ENCODE results near the gene DENND1B. TPM values are rescaled to one million over a fixed set of nuclear protein-coding genes. Genes with fewer than 3 reads are reported as not detected.

The DENND1B gene
- total and polyA plus RNA-seq, 9 of the 15 experiments (the other 6 are each of a cell fraction or from before 2014, with no cell fraction given), result 2.1 to 12.1 (median 7.5) TPM

DNA sequence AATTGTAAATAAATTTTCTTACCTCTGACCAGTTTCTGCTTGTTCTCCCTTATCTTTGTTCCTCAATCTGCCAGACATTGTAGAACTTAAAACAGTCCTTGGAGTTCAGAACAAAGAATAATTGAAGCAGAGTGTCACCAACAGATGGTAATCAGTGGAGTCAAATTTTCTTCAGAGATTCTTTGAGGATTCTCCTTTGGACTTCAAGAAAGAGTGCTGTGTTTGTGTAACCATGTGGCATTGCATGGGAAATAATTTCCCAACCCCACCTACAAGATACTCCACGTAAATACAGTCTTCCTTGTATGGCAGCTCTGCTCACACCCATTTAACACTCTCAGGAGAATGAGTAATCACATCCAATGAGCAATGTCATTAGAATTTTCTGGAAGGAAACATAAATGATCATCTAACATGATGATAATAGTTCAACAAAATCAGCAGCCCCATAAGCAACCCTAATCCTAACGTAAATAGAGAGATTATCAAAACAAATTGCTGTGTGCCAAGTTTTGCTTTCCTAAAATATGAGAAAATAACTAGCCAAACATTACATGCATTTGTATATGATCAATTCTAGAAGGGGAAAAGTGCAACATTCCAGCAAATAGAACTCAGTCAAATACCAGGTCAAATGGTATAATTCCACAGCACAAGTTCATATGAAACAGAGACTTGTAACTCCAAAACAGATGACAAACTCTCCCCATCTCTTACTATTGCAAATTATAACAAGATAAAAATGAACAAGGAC is 6.9 kb upstream of the DENND1B start (continued):
- TF ChIP-seq, protein P1, sequence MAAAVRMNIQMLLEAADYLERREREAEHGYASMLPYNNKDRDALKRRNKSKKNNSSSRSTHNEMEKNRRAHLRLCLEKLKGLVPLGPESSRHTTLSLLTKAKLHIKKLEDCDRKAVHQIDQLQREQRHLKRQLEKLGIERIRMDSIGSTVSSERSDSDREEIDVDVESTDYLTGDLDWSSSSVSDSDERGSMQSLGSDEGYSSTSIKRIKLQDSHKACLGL (CRISPR knock-in tag; IDR thresholded peaks at IDR 0.05; ENCODE audit: borderline replicate concordance, poor library complexity, severe bottlenecking), result no peak
- TF ChIP-seq BRD9 (IDR thresholded peaks at IDR 0.05; ENCODE audit: low read depth, partially characterized antibody), result no peak
- no peak for TF ChIP-seq SMAD4 (CRISPR knock-in tag; conservative IDR thresholded peaks at IDR 0.05)
- TF ChIP-seq ZNF583 (CRISPR knock-in tag; IDR thresholded peaks at IDR 0.05), result no peak
- TF ChIP-seq TRIM24 (IDR thresholded peaks at IDR 0.05), result 0 out of 4 replicates have a peak, but pooled peaks of 1 of the 2 experiments have one; percentile 21
- TF ChIP-seq NR3C1 (CRISPR knock-in tag; IDR thresholded peaks at IDR 0.05), result no peak
- TF ChIP-seq, protein P2, sequence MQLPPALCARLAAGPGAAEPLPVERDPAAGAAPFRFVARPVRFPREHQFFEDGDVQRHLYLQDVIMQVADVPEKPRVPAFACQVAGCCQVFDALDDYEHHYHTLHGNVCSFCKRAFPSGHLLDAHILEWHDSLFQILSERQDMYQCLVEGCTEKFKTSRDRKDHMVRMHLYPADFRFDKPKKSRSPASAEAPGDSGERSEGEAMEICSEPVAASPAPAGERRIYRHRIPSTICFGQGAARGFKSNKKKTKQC (CRISPR knock-in tag; IDR thresholded peaks at IDR 0.05), result no peak
- TF ChIP-seq THRAP3 (IDR thresholded peaks at IDR 0.05; ENCODE audit: borderline replicate concordance), result no peak
- 0 out of 2 replicates have a peak, but pooled peaks have one; percentile 23 for TF ChIP-seq ZNF668 (CRISPR knock-in tag; IDR thresholded peaks at IDR 0.05)
- TF ChIP-seq ZNF57 (CRISPR knock-in tag; IDR thresholded peaks at IDR 0.05), result no peak
- TF ChIP-seq GTF2A2 (tag; IDR thresholded peaks at IDR 0.05), result no peak
- TF ChIP-seq, protein P3, sequence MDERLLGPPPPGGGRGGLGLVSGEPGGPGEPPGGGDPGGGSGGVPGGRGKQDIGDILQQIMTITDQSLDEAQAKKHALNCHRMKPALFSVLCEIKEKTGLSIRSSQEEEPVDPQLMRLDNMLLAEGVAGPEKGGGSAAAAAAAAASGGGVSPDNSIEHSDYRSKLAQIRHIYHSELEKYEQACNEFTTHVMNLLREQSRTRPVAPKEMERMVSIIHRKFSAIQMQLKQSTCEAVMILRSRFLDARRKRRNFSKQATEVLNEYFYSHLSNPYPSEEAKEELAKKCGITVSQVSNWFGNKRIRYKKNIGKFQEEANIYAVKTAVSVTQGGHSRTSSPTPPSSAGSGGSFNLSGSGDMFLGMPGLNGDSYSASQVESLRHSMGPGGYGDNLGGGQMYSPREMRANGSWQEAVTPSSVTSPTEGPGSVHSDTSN (CRISPR knock-in tag; IDR thresholded peaks at IDR 0.05; ENCODE audit: low read depth), result no peak
- TF ChIP-seq, protein P3 (tag; conservative IDR thresholded peaks at IDR 0.05; ENCODE audit: low read depth), result 0 out of 2 replicates have a peak, but pooled peaks have one; percentile 9
- TF ChIP-seq, protein P4, sequence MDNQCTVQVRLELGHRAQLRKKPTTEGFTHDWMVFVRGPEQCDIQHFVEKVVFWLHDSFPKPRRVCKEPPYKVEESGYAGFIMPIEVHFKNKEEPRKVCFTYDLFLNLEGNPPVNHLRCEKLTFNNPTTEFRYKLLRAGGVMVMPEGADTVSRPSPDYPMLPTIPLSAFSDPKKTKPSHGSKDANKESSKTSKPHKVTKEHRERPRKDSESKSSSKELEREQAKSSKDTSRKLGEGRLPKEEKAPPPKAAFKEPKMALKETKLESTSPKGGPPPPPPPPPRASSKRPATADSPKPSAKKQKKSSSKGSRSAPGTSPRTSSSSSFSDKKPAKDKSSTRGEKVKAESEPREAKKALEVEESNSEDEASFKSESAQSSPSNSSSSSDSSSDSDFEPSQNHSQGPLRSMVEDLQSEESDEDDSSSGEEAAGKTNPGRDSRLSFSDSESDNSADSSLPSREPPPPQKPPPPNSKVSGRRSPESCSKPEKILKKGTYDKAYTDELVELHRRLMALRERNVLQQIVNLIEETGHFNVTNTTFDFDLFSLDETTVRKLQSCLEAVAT (IDR thresholded peaks at IDR 0.05), result no peak
- no peak for TF ChIP-seq RBM22 (IDR thresholded peaks at IDR 0.05; ENCODE audit: low read depth, low read length, poor library complexity, severe bottlenecking)
- TF ChIP-seq ZNF23 (CRISPR knock-in tag; IDR thresholded peaks at IDR 0.05), result no peak
- TF ChIP-seq ZBTB8A (IDR thresholded peaks at IDR 0.05; ENCODE audit: partially characterized antibody), result no peak
- TF ChIP-seq, protein P5, sequence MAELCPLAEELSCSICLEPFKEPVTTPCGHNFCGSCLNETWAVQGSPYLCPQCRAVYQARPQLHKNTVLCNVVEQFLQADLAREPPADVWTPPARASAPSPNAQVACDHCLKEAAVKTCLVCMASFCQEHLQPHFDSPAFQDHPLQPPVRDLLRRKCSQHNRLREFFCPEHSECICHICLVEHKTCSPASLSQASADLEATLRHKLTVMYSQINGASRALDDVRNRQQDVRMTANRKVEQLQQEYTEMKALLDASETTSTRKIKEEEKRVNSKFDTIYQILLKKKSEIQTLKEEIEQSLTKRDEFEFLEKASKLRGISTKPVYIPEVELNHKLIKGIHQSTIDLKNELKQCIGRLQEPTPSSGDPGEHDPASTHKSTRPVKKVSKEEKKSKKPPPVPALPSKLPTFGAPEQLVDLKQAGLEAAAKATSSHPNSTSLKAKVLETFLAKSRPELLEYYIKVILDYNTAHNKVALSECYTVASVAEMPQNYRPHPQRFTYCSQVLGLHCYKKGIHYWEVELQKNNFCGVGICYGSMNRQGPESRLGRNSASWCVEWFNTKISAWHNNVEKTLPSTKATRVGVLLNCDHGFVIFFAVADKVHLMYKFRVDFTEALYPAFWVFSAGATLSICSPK (IDR thresholded peaks at IDR 0.05; ENCODE audit: borderline replicate concordance), result no peak
- TF ChIP-seq ATF7 (IDR thresholded peaks at IDR 0.05), result no peak
- TF ChIP-seq KLF1 (tag; IDR thresholded peaks at IDR 0.05), result no peak
- no peak for TF ChIP-seq ZNF384 (IDR thresholded peaks at IDR 0.05; ENCODE audit: low read depth, low read length)
